GM12873 (cell line): ENCODE results near the gene HARS2.

ENCODE experiments used
- CTCF ChIP-seq: IDR thresholded peaks from 2 replicates; pipeline ENCODE4 v1.5.1; 2012; ENCODE audit warnings: low read depth, mild to moderate bottlenecking, moderate library complexity, low read length, control low read depth; ENCODE audit not compliant: insufficient read depth; ENCODE audit errors: missing control alignments

HARS2 gene

GRCh38 chr5:140677947-140678346 is 13.3 kb upstream of the HARS2 start:
- TF ChIP-seq CTCF = no peak

DNA sequence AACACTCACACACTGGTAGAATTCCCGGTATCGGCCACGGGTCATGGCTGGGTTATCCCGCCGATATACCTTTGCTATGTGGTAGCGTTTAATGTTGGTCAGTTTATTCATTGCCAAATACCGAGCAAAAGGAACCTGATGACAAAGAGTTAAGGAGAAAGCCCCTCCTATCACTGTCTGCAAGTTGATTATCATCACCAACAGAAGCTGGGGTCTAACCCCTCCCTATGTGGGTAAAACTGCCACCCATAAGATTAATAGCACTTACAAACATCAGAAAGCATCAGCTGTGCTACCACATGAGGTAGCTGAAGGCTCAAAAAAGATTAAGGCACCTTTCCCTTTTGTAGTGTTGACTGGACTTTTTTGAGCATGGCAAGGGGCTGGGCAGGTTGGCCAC is 12.3 kb upstream of the HARS2 start:
- TF ChIP-seq CTCF = no peak

DNA sequence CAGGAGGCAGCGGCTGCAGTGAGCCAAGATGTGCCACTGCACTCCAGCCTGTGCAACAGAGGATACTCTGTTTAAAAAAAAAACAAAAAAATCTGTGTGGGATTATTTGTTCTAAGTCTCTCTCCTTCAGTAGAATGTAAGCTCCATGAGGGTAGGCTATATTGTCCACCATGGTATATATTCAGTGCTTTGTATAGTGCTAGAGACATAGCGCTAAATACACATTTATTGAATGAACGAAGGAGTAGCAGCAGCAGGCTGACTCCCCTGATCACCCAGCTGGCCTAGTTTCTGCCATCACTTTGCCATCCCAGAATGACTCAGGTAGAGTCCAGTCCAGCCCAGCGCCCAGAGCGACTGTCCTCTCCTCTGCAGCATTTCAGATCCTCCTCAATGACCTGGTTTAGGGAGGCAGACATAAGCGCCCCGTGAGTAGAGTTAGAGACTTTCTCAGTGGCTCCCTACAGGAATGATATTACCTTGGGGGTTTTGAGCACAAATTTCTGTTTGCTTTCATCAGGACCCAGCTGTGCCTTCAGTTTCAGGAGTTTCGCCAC is 801 bp upstream of the HARS2 start:
- TF ChIP-seq CTCF = no peak

DNA sequence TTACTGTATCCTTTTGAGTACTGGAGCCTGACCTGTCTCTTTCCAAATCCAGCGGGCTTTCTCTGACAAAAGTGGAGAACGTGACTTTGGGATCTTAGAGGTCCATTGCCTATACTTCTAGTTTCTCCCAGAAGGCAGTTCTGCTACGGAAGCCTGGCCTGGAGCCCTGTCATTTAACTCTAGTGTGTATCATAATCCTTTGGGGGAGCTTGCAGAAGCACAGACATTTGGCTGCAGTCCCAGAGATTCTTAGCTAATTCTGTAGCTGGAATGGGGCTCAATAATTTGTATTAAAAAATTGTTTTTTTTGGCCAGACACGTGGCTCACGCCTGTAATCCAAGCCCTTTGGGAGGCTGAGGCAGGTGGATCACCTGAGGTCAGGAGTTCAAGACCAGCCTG is 3.0 kb downstream of the HARS2 start:
- TF ChIP-seq CTCF = no peak

DNA sequence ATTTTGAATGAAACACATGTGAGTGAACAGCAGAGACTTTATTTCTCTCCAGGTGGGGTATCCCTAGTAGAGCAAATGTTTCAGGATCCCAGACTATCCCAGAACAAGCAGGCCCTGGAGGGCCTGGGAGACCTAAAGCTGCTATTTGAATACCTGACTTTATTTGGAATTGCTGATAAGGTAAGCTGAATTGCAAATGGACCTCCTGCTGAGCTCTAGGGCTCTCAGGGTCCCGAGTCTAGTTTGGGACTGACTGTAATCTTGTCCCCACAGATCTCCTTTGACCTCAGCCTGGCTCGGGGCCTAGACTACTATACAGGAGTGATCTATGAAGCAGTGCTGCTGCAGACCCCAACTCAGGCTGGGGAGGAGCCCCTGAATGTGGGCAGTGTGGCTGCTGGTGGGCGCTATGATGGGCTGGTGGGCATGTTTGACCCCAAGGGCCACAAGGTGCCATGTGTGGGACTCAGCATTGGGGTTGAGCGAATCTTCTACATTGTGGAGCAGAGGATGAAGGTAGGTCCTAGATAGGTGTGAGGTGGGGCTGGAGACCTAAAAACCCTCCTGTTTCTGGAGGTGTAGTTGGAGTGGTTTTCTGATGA is 5.7 kb downstream of the HARS2 start:
- TF ChIP-seq CTCF = no peak

GRCh38 chr5:140700177-140701144 is 9.2 kb downstream of the HARS2 start, which contains the start of gene ZMAT2:
Gene ZMAT2, plus strand, starts transcription at chr5:140700447. Its CDS starts 14 bp downstream, at chr5:140700461.
- no peak for TF ChIP-seq CTCF

- no peak for TF ChIP-seq CTCF
These were observed 16.6 kb downstream of the HARS2 start for GRCh38 chr5:140707812-140708211.
